ENCODE measurements around the gene IER5. TPM values are rescaled to one million over a fixed set of nuclear protein-coding genes. Genes with fewer than 3 reads are reported as not detected.

Gene IER5
- total and polyA plus RNA-seq, 2 donors (not counting 1 experiment from before 2014, with no cell fraction given), result 98.1 to 166 TPM

- Histone ChIP-seq H3K4me2 (replicated peaks; ENCODE audit: low read depth, low read length, poor library complexity, severe bottlenecking) (peak overlapping the region; percentile 82), H3K36me3 (replicated peaks in 1 of 2; ENCODE audit: control extremely low read depth in 1 of 2, control insufficient read depth in 1 of 2, extremely low read depth in 1 of 2, insufficient read depth in 2 of 2, low read length in 1 of 2) (no peaks in the 10 kb centered on the region), H3K9me3 (ENCODE audit: control extremely low read depth in 1 of 3, control insufficient read depth in 2 of 3, insufficient read depth in 1 of 3, low read length in 2 of 3) (peaks cover 0 to under 1% (median 0%) of the 10 kb centered on the region in 3 donors), H3K4me1 (ENCODE audit: control insufficient read depth in 2 of 2, insufficient read depth in 2 of 2, low read length in 2 of 2) (peaks cover 79 to 85% of the 10 kb centered on the region in 2 donors), H3K79me2 (ENCODE audit: control insufficient read depth, insufficient read depth, low read length) (no peaks in the 10 kb centered on the region), H3K4me3 (ENCODE audit: control extremely low read depth in 1 of 5, extremely low read depth in 1 of 5, insufficient read depth in 1 of 5, low read depth in 2 of 5, low read length in 4 of 5) (peak overlapping the region; percentile 18 to 66 (median 50)), H3K27me3 (replicated peaks in 1 of 4; ENCODE audit: control extremely low read depth in 1 of 4, control insufficient read depth in 3 of 4, insufficient read depth in 4 of 4, low read length in 3 of 4) (no peaks in the 10 kb centered on the region), H4K20me1 (ENCODE audit: control insufficient read depth, insufficient read depth, low read length, poor library complexity, severe bottlenecking) (no peaks in the 10 kb centered on the region), H3K9ac (ENCODE audit: low read length) (peak overlapping the region; percentile 49), H2AFZ (ENCODE audit: insufficient read depth, low read depth, low read length, poor library complexity, severe bottlenecking) (peak overlapping the region; percentile 71), H3K27ac (ENCODE audit: low read length in 2 of 2) (peak overlapping the region; percentile 86 to 91)
- intact Hi-C loops (cut with micrococcal nuclease), result loop anchor here (1.0 kb wide), 1 partner anchor 13 kb away; no protein-coding TSS in a partner anchor
- DNase-seq (peak; percentile 82), ATAC-seq (ENCODE audit: low read depth) (peak; percentile 73)
- Mint-ChIP-seq H3K27ac (peak overlapping the region; percentile 93), H3K9me3 (ENCODE audit: insufficient read depth) (no peaks in the 10 kb centered on the region), H3K4me1 (peaks cover 84% of the 10 kb centered on the region), H3K4me3 (peak overlapping the region; percentile 92), H3K27me3 (no peaks in the 10 kb centered on the region)
- ChIA-PET CTCF (interaction anchor here (0.7 to 5.0 kb wide), 8 partner anchors 9 to 96 kb away, joined by 3 to 30 read pairs (median 5); partner anchors contain the start of gene IER5), POLR2A (interaction anchor here (1.0 to 4.7 kb wide), 5 partner anchors 14 to 40 kb away, joined by 3 to 33 read pairs (median 5); partner anchors contain the start of gene IER5)
- TF ChIP-seq EZH2 (IDR thresholded peaks at IDR 0.05; ENCODE audit: borderline replicate concordance, insufficient read depth, low read depth, low read length, poor library complexity, severe bottlenecking) (no peak), CTCF (IDR thresholded peaks at IDR 0.05) (no peak)
- 17% methylated on average over 15 of the region's 19 CpGs for WGBS (ENCODE audit: insufficient coverage)
Measured at GRCh38 chr1:181128592-181129497, 40.3 kb downstream of the IER5 start.
